HG03196 (cell line): ENCODE measurements around the gene SHISA7.

Experiments
- ATAC-seq: cut with Tn5 transposase; IDR thresholded peaks from one replicate; pipeline ENCODE4 v1.9.1; 2021; ENCODE audit not compliant: unreplicated experiment

Gene SHISA7

GRCh38 chr19:55482156-55482961, 39.3 kb upstream of the SHISA7 start:
- no peak for ATAC-seq

DNA sequence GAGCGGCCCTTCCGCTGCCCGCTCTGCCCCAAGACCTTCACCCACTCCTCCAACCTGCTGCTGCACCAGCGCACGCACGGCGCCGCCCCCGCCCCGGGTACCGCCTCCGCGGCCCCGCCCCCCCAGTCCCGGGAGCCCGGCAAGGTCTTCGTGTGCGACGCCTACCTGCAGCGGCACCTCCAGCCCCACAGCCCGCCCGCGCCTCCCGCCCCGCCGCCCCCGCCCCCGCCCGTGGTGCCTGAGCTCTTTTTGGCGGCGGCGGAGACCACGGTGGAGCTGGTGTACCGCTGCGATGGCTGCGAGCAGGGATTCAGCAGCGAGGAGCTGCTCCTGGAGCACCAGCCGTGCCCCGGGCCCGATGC, 38.7 kb upstream of the SHISA7 start:
- no peak for ATAC-seq

DNA sequence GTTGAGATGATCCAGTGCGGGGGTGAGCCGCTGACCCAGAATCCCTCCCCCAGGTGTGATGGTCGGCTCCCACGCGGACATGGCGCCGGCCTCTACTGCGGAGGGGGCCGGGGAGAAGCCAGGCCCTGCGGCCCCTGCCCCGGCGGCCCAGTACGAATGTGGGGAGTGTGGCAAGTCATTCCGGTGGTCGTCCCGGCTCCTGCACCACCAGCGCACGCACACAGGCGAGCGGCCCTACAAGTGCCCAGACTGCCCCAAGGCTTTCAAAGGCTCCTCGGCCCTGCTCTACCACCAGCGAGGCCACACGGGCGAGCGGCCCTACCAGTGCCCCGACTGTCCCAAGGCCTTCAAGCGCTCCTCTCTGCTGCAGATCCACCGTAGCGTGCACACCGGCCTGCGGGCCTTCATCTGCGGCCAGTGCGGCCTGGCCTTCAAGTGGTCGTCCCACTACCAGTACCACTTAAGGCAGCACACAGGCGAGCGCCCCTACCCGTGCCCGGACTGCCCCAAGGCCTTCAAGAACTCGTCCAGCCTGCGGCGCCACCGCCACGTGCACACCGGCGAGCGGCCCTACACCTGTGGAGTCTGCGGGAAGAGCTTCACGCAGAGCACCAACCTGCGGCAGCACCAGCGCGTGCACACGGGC, 38.2 kb upstream of the SHISA7 start:
- ATAC-seq, result no peak

DNA sequence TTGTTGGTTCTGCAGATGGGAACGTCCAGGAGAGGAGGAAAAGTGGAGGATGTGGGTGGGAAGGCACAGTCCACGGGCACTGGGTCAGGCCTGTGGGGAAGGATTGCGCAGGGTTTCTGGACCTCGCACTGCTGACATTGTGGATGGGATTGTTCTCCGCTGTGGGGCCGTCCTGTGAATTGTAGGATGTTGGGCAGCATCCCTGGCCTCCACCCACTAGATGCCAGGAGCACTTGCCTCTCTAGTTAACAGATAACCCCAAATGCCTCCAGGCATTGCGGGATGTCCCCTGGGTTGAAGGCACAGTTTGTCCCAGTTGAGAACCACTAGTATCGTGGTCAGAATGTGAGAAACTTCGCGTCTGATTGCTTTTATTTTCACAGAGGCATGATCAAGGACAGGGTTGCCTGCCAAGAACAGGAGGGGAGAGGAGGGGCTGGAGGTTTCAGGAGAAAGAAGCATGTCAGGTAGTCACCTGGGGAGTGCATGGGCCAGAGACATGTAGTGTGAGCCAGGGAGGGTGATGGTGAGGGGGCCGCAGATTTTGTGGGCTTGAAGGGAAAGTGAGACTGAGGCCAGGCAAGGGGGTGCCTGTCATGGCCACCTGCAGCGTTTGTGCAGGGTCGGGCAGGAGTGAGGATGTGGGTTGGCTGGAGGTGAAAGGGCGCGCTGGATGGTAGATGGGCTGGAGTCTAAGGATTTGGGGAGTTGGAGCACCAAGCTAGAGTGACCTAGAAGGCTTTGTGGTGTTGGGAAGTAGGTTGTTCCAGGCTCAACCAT, 36.5 kb upstream of the SHISA7 start:
- no peak for ATAC-seq

- ATAC-seq, result no peak
These were observed 35.9 kb upstream of the SHISA7 start for GRCh38 chr19:55479045-55479444.

GRCh38 chr19:55478364-55478763, 35.3 kb upstream of the SHISA7 start:
- ATAC-seq, result no peak

DNA sequence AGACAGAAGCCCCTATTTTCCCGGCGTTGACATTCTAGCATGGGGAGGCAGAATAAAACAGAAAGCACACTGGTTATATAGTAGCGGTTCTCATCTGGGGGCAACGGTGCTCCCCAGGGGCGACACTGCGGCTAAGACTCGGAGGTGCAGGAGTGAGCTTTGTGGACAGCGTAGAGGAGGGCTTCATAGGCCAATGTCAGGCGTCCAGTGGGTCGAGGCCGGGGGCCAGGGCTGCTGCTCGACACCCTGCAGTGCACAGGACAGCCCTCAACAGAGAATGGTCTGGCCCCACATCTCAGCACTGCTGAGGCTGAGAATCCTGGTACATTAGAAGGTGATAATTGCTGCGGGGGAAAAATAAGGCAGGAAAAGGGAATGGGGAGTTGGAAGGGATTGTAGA, 34.8 kb upstream of the SHISA7 start:
- no peak for ATAC-seq

DNA sequence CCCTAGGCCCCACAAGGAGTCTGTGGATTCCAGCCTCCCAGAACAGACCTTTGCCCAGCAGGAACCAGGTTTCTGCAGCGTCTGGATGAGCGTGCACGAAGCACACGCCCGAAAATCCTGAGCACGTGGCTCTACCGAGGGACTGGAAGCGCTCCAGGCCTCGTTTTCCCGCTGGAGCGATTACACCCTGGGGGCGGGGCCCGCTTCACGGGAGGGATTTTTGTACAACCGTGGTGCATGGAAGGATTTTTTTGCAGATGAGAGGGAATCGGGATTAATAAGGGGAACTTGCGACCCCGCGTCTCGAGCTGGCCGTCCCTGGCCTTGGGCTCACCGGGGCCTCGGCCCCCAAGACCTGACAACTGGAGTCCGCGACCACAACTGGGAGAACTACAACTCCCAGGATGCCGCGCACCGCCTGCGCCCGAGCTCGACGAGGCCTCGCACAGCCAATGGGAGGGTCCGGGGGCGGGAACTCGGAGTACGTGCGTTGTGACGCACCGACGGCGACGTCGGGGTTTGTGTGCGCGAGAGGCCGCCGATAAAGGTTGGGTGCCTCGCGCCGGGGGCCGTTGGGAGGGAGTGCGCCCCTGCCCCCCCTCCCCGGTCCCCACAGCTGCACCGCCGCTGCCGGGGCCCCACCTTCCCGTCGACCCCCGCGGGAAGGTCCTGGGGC, 33.1 kb upstream of the SHISA7 start, which contains the start of gene ZNF628:
ZNF628 (plus strand) TSS at position 518 of the 676 bp plus-strand sequence. CDS start 3,294 bp downstream, outside the sequence.
- ATAC-seq, result peak; percentile 85

GRCh38 chr19:55474269-55475265, 31.5 kb upstream of the SHISA7 start:
- ATAC-seq, result no peak

DNA sequence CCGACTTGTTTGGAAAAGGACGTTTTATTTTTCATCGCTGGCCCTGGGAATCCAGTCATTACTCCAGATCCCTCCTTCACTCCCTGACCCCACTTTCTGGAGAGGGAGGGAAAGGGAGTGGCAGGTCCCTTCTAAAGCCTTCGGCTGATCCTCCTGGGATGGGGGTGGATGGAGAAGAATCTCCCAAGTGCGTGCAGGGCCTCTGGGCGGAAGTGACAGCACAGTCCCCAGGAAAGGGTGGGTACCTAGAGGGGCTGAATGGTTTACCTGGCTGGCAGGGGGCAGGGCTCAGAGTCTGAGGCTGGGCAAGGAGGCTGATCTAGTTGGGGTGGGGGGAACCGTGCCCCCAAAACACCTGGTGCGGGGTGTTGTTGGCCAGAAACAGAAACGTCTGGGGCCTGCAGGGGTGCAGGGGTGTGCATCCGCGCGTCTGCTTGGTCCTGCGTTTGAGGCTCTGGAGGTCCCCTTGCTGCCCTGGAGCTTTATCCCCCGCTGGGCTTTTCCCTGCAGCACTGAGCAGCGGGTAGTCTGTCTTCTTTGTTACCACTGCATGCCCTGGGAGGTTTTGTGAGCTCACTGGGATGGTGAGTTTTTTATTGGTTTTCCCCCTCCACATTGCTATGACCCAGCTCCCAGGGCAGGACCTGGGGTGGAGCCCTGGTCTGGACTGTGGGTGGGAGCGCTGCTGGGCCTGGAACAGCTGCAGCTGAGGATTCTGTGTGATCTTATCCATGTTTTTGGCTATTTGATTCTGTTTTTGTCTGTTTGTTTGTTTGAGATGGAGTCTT, 30.3 kb upstream of the SHISA7 start:
- no peak for ATAC-seq

GRCh38 chr19:55472463-55472862, 29.4 kb upstream of the SHISA7 start:
- ATAC-seq, result no peak

GRCh38 chr19:55471266-55471665, 28.2 kb upstream of the SHISA7 start:
- no peak for ATAC-seq

- no peak for ATAC-seq
These were observed 24.9 kb upstream of the SHISA7 start for GRCh38 chr19:55468054-55468393.

DNA sequence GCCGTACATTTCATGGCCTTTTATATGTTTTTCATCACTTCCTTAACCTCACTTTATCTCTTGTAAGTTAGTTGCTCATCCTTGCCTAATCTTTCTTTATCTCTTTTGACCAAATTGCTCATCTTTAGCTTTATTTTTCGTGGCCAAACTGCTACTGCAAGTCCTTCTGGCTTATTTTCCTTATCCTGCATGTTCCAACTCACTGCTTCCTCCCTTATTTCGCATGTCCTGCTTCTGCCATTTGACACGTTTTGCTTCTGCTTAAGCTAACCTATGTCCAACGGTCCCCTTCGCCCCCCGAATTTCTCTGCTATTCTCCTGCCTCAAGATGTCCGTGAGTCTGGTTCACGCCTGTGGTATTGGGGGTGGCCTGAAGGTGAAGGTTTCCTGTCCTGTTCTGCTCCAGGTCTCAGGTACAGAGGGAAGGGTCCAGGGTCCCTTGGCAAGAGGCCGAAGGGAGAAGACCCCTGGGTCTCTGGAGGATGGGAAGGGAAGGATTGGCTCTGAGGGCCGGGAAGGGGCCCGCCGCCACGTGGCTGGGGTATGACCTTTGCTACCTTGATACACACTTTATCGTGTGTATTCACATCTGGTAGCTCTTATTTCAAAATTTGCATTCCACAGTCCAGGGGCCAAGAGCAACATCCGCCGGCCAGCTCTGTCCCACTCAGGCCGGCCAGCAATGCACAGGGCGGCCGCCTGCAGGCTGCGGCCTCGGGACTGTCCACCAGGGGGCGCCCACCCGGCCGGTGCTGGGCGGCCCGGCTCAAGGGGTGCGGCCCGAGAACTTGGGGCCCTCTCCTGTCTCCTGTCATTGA, 24.3 kb upstream of the SHISA7 start:
- ATAC-seq, result no peak

DNA sequence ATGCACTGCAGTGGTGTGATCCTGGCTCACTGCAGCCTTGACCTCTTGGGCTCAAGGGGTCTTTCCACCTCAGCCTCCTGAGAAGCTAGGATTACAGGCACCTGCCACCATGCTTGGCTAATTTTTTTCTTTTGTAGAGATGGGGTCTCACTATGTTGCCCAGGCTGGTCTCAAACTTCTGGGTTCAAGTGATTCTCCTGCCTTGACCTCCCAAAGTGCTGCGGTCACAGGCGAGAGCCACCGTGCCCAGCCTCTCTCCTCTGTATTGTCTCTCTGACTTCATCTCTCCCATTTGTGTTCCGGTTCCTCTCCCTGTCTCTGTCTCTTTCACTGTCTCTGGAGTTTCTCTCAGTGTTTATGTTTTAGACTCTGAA, 23.1 kb upstream of the SHISA7 start:
- ATAC-seq, result no peak

DNA sequence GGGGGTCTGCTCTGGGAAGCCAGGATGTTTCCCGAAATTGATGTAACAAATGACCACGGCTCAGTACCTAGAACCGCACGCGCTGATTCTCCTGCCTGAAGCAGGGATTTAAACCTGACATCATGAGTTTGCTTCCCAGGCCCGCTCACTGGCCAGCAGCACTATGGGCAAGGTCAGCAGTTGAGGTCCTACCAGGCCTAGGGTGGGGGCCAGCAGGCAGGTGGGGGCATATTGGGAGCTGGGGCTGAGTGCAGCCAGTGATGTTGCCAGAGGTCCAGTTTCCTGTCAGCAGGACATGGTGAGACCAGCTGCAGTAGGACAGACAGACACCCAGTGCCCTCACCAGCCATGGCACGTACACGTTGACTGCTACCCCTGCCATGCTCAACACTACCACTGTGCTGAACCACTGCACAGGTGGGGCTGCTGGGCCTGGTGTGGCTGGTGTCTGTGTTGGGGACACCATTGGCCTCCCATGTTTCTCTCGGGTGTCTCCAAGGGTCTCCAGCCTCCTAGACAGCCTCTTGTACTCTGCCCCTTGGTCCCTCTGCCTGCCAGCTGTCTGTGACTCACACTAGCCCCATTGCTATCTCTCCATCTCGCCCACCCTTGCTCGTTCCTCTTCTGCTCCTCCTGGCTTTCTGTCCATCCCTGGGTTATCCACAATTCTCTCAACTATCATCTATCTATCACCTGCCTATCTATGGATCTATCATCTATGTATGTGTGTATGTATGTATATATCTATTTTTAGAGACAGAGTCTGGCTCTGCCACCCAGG, 22.6 kb upstream of the SHISA7 start:
- ATAC-seq, result no peak

DNA sequence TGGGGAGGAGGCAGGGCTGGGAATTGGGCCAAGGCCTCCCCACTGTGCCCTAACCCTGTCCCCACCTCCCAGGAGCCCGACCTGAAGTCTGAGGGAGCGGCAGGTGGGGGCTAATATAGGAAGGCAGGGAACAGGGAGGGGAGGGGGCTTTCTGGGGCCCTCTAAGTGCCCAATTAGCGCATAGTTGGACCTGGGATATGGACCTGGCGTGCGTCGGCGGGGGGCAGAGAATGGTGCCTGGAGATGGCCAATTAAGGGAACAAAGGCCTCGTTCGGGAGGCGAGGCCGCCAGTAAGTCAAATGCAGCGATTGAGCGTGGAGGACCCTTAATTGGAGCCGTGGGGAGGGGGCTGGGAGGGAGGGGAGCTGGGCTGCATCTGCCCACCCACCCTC, 21.6 kb upstream of the SHISA7 start, which contains the start of gene C19orf85:
C19orf85 (minus strand) TSS at position 90 of the 393 bp plus-strand sequence. CDS start 197 bp downstream, outside the sequence.
- ATAC-seq, result no peak
